ENCODE results near the gene IPPK.

Gene IPPK

GRCh38 chr9:92655366-92655765, 14.6 kb downstream of the IPPK start:
- no peak overlapping the region for H3K4me2 ChIP-seq (ENCODE audit: low read length)
- peaks cover 29% of the 10 kb centered on the region for H3K36me3 ChIP-seq (ENCODE audit: control insufficient read depth, low read length)
- H3K4me3 ChIP-seq (ENCODE audit: low read length), result no peak overlapping the region
- H3K79me2 ChIP-seq (ENCODE audit: control insufficient read depth, low read length), result peaks cover 5% of the 10 kb centered on the region; the same call in 1 of the 2 replicates
- no peaks in the 10 kb centered on the region for H4K20me1 ChIP-seq (ENCODE audit: control insufficient read depth, insufficient read depth, low read depth, low read length)
- H3K9me2 ChIP-seq (replicated peaks; ENCODE audit: control insufficient read depth, low read length), result no peaks in the 10 kb centered on the region
- H3F3A ChIP-seq (ENCODE audit: control insufficient read depth, insufficient read depth), result no peaks in the 10 kb centered on the region
- peaks cover 12% of the 10 kb centered on the region for H3K4me1 ChIP-seq (ENCODE audit: control insufficient read depth, low read length)
- TF ChIP-seq CTCF (IDR thresholded peaks at IDR 0.05; ENCODE audit: low read depth, low read length, poor library complexity, severe bottlenecking) (no peak), EZH2phosphoT487 (IDR thresholded peaks at IDR 0.05; ENCODE audit: borderline replicate concordance, low read length) (no peak)
- no peaks in the 10 kb centered on the region for H3K27me3 ChIP-seq (ENCODE audit: control insufficient read depth, low read length)
- H3K27ac ChIP-seq (ENCODE audit: low read depth, low read length), result no peak overlapping the region
- H3K9me3 ChIP-seq (ENCODE audit: control insufficient read depth, insufficient read depth, low read length), result no peaks in the 10 kb centered on the region

- H3K27ac ChIP-seq (ENCODE audit: low read depth, low read length), result no peak overlapping the region
Observed at GRCh38 chr9:92654481-92655301, 15.2 kb downstream of the IPPK start.

GRCh38 chr9:92652461-92652860, 17.5 kb downstream of the IPPK start:
- TF ChIP-seq CTCF (IDR thresholded peaks at IDR 0.05; ENCODE audit: low read depth, low read length, poor library complexity, severe bottlenecking) (no peak), EZH2phosphoT487 (IDR thresholded peaks at IDR 0.05; ENCODE audit: borderline replicate concordance, low read length) (no peak)
- no peak overlapping the region for H3K4me2 ChIP-seq (ENCODE audit: low read length)
- H3K9me3 ChIP-seq (ENCODE audit: control insufficient read depth, insufficient read depth, low read length), result no peaks in the 10 kb centered on the region
- H3K9me2 ChIP-seq (replicated peaks; ENCODE audit: control insufficient read depth, low read length), result no peaks in the 10 kb centered on the region
- no peak overlapping the region for H3K4me3 ChIP-seq (ENCODE audit: low read length)
- no peaks in the 10 kb centered on the region; the same call in 1 of the 2 replicates for H3K79me2 ChIP-seq (ENCODE audit: control insufficient read depth, low read length)
- no peaks in the 10 kb centered on the region for H3K27me3 ChIP-seq (ENCODE audit: control insufficient read depth, low read length)
- H3K27ac ChIP-seq (ENCODE audit: low read depth, low read length), result no peak overlapping the region
- H3F3A ChIP-seq (ENCODE audit: control insufficient read depth, insufficient read depth), result no peaks in the 10 kb centered on the region
- peaks cover 32% of the 10 kb centered on the region for H3K36me3 ChIP-seq (ENCODE audit: control insufficient read depth, low read length)
- H3K4me1 ChIP-seq (ENCODE audit: control insufficient read depth, low read length), result peaks cover 12% of the 10 kb centered on the region
- H4K20me1 ChIP-seq (ENCODE audit: control insufficient read depth, insufficient read depth, low read depth, low read length), result no peaks in the 10 kb centered on the region

More at GRCh38 chr9:92654481-92655301, 15.2 kb downstream of the IPPK start:
- no peaks in the 10 kb centered on the region; the same call in 1 of the 2 replicates for H3K79me2 ChIP-seq (ENCODE audit: control insufficient read depth, low read length)
- H3K4me2 ChIP-seq (ENCODE audit: low read length), result no peak overlapping the region
- peaks cover 29% of the 10 kb centered on the region for H3K36me3 ChIP-seq (ENCODE audit: control insufficient read depth, low read length)
- H3K4me1 ChIP-seq (ENCODE audit: control insufficient read depth, low read length), result peaks cover 12% of the 10 kb centered on the region
- TF ChIP-seq CTCF (IDR thresholded peaks at IDR 0.05; ENCODE audit: low read depth, low read length, poor library complexity, severe bottlenecking) (no peak), EZH2phosphoT487 (IDR thresholded peaks at IDR 0.05; ENCODE audit: borderline replicate concordance, low read length) (no peak)
- no peaks in the 10 kb centered on the region for H3K27me3 ChIP-seq (ENCODE audit: control insufficient read depth, low read length)
- no peak overlapping the region for H3K4me3 ChIP-seq (ENCODE audit: low read length)
- H3K9me3 ChIP-seq (ENCODE audit: control insufficient read depth, insufficient read depth, low read length), result no peaks in the 10 kb centered on the region
- H4K20me1 ChIP-seq (ENCODE audit: control insufficient read depth, insufficient read depth, low read depth, low read length), result no peaks in the 10 kb centered on the region
- H3K9me2 ChIP-seq (replicated peaks; ENCODE audit: control insufficient read depth, low read length), result no peaks in the 10 kb centered on the region
- no peaks in the 10 kb centered on the region for H3F3A ChIP-seq (ENCODE audit: control insufficient read depth, insufficient read depth)

Measured in DOHH2 (cell line).